Measurements from ENCODE around the gene RAD51B.
"Not testable (repeated sequence)": the region's sequence is repeated elsewhere in the genome, so short reads cannot be mapped to it uniquely, and the experiment has no call there.

RAD51B gene

GRCh38 chr14:68695326-68695768, 875.8 kb downstream of the RAD51B start:
- TF ChIP-seq CTCF (IDR thresholded peaks at IDR 0.05; ENCODE audit: insufficient read depth, missing control alignments), result no peak
- no peak for DNase-seq (ENCODE audit: insufficient read length, low spot score)
- FAIRE-seq, result no peak

GRCh38 chr14:68695856-68696255, 876.3 kb downstream of the RAD51B start:
- TF ChIP-seq CTCF (IDR thresholded peaks at IDR 0.05; ENCODE audit: insufficient read depth, missing control alignments), result no peak
- DNase-seq (ENCODE audit: insufficient read length, low spot score) (no peak), FAIRE-seq (no peak)

DNA sequence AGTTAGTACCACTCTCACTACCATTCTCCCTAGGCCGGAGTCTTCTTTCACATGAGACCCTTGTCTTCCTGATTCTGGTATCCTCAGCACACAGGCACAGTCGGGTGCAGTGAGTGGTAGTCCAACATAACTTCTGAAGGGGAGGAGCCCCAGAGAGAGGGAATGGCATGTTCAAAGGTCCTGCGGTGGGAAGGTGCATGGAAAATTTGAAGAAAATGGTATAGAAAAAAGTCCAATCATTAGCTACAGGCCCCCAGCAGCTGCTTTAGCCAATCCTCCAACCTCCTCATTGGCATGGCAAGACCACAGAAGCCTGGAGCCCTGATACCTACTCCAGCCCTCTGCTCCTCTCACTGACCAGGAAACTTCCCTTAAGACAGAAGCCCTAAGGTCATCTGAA, 876.7 kb downstream of the RAD51B start:
- FAIRE-seq, result no peak
- no peak for DNase-seq (ENCODE audit: insufficient read length, low spot score)
- no peak for TF ChIP-seq CTCF (IDR thresholded peaks at IDR 0.05; ENCODE audit: insufficient read depth, missing control alignments)

- FAIRE-seq (no peak), DNase-seq (ENCODE audit: insufficient read length, low spot score) (no peak)
- TF ChIP-seq CTCF (IDR thresholded peaks at IDR 0.05; ENCODE audit: insufficient read depth, missing control alignments), result no peak
Observed at GRCh38 chr14:68696721-68697495, 877.3 kb downstream of the RAD51B start.

GRCh38 chr14:68698773-68699172, 879.2 kb downstream of the RAD51B start:
- DNase-seq (ENCODE audit: insufficient read length, low spot score); FAIRE-seq: not testable (repeated sequence)

GRCh38 chr14:68701001-68701741, 881.6 kb downstream of the RAD51B start:
- TF ChIP-seq CTCF (IDR thresholded peaks at IDR 0.05; ENCODE audit: insufficient read depth, missing control alignments), result no peak
- no peak for FAIRE-seq
- DNase-seq (ENCODE audit: insufficient read length, low spot score), result no peak

DNA sequence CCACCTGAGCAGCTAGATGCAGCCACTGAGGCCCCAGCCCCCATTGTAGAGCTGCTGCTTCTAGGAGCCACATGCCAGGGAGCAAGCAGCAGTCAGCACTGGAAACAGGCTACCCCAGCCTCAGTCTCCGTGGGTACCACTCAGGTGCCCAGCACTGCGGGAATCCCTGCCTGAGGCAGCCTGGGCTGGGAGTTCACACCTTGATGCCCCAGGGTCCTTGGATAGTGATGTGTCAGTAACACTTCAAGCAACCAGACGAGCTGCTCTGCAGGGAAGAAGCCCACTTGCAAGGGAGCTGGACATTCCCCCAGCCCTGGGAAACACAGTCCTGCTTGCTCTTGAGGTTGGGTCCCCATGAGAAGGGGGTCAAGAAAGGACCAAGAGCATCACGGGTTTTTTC, 882.6 kb downstream of the RAD51B start:
- FAIRE-seq (no peak), DNase-seq (ENCODE audit: insufficient read length, low spot score) (no peak)
- no peak for TF ChIP-seq CTCF (IDR thresholded peaks at IDR 0.05; ENCODE audit: insufficient read depth, missing control alignments)
